Embryonic facial prominence (tissue), 1 donor: ENCODE results near the gene CHPF2.

ENCODE experiments used
- DNase-seq: peaks from one replicate; pipeline ENCODE4 v3.0.0-alpha.2; 2016; ENCODE audit errors: extremely low spot score

The CHPF2 gene

GRCh38 chr7:151286148-151286547 lies 53.9 kb downstream of the CHPF2 start:
- no peak for DNase-seq
